HG03025 (cell line): ENCODE measurements around the gene TRIM36.

Source experiments
- ATAC-seq: cut with Tn5 transposase; IDR thresholded peaks from one replicate; pipeline ENCODE4 v1.9.1; 2021; ENCODE audit warnings: mild to moderate bottlenecking, moderate library complexity; ENCODE audit not compliant: unreplicated experiment, low FRiP score

Gene TRIM36

DNA sequence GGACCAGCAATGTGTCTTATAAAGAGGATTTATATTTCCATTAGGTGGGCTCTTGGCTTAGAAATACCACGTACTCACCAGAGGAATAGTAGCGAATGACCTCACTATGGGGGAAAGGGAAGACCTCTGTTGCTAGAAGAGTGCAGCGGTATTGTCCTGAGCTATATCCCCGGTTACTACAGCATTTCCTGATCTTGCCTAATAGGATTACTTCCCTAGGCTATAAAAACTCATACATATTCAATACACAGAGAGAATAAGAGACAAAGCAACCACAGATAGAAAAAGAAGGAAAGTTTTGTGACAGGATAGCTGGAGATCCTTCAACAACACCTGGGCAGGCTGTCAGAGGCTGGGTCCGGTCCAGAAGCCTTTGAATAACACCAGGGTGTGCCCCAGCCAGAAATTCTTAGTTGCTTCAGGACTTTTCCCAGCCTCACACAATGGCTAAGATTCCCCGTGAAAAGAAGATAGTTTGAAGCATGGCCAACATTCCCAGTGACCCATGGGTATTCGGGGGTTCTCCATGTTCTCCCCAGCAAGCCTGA lies 85.4 kb downstream of the TRIM36 start:
- no peak for ATAC-seq

DNA sequence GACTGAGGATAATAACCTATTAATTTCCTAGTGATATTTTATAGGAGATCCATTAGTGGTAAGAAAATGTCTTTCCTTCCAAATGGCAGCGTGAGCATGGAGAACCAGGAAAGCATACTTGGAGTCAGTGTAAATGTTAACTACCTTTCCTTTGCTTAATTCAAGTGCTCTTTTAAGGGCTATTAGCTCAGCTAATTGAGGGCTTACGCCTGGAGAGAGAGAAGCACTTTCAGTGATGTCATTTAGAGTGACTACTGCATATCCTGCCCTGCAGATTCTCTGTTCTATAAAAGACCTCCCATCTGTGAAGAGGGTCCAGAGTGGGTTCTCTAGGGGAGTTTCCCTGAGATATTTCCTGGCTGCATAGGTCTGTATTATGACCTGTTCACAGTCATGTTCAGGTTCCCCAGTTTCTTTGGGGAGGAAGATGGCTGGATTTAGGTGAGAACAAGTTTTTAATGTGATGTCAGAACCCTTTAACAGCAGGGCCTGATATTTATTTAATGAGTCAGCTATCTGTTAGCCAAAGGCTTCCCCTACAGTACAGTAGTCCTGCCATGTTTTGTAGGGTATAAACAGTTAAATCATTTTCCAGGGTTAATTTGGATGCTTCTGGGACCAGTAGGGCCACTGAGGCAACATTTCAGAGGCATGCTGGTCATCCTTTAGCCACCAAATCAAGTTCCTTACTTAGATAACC lies 89.6 kb downstream of the TRIM36 start:
- no peak for ATAC-seq
